Measurements from ENCODE around the gene TMTC4.

Gene TMTC4

GRCh38 chr13:100573121-100573520 is 101.5 kb downstream of the TMTC4 start:
- H4K20me1 ChIP-seq: no peaks in the 10 kb centered on the region
- H3K9ac ChIP-seq: no peak overlapping the region
- peaks cover 0 to 14% (median 5%) of the 10 kb centered on the region in 11 experiments; a peak in 12 of 22 replicates for H3K9me3 ChIP-seq (replicated peaks in 1 of 11)
- H3K4me3 ChIP-seq: no peak overlapping the region
- no peaks in the 10 kb centered on the region for H3K27me3 ChIP-seq
- H3K4me1 ChIP-seq: no peaks in the 10 kb centered on the region
- H3K4me2 ChIP-seq: no peak overlapping the region
- no peak for TF ChIP-seq Cebpa-rat (IDR thresholded peaks at IDR 0.05)
- H3K27ac ChIP-seq: no peak overlapping the region
- H3K36me3 ChIP-seq: no peaks in the 10 kb centered on the region

DNA sequence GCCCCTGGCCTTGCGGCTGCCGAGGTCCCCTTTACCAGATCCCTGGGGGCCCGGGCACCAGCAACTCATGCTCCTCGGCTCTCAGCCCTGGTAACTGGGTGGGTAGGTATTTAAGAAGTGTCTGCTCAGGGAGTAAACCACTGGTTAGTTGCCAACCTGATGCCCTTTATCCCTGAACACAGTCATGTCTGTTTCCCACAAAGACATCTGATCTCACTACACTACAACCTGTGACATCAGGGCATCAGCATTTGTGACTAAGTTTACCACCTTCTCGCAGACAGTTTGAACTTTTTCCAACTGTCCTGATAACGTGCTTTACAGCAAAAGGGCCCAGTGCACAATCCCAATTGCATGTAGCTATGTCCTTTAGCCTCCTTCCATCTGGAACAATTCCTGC is 108.1 kb downstream of the TMTC4 start:
- Histone ChIP-seq H4K20me1 (no peaks in the 10 kb centered on the region), H3K9me3 (replicated peaks in 1 of 11) (peaks cover 0 to 22% (median 10%) of the 10 kb centered on the region in 11 experiments; a peak in 13 of 22 replicates), H3K9ac (no peak overlapping the region), H3K36me3 (no peaks in the 10 kb centered on the region), H3K27me3 (no peaks in the 10 kb centered on the region), H3K4me3 (no peak overlapping the region), H3K27ac (no peak overlapping the region), H3K4me2 (no peak overlapping the region), H3K4me1 (no peaks in the 10 kb centered on the region)
- no peak for TF ChIP-seq Cebpa-rat (IDR thresholded peaks at IDR 0.05)

GRCh38 chr13:100565286-100565685 is 109.3 kb downstream of the TMTC4 start:
- no peak for TF ChIP-seq Cebpa-rat (IDR thresholded peaks at IDR 0.05)
- no peak overlapping the region for H3K9ac ChIP-seq
- no peaks in the 10 kb centered on the region for H3K36me3 ChIP-seq
- no peak overlapping the region for H3K4me2 ChIP-seq
- no peak overlapping the region for H3K27ac ChIP-seq
- no peaks in the 10 kb centered on the region for H3K27me3 ChIP-seq
- H4K20me1 ChIP-seq: no peaks in the 10 kb centered on the region
- H3K4me1 ChIP-seq: no peaks in the 10 kb centered on the region
- peaks cover 0 to 22% (median 10%) of the 10 kb centered on the region in 11 experiments; a peak in 13 of 22 replicates for H3K9me3 ChIP-seq (replicated peaks in 1 of 11)
- no peak overlapping the region for H3K4me3 ChIP-seq

DNA sequence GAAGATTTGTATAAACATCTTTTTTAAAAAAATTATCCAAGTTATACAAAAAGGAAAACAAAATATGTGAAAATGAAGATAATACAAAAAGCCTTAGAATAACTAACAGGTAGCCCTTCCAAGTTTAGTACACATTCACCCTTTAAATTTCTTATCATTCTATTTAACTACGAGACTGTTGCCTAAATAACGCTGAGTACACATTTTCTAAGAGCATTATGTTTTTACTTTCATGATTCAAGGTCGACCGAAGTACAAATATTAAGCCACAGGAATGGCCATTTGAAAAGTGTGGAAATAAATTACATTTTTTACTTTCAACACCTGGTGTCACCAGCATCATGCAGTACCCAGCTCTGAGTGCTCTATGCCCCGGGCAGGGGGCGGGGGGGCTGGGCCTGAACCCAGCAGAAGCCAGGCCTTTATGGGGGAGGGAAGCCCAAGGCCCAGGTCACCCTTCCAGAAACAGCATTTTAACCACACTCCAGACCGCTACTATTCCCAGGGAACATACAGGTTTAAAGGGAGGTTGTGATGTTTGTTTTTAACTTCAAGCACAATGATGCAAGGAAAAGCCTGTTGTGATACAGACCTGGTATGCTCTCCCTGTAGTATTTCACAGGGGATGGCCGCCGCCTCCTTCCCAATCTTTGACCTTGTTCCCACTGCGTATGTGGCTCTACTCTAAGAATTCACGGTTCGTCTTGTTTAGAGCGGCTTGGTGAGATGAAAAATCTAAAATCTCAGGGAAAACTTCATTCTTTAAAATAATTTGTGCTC is 110.0 kb downstream of the TMTC4 start:
- TF ChIP-seq Cebpa-rat (IDR thresholded peaks at IDR 0.05): no peak
- no peaks in the 10 kb centered on the region for H3K36me3 ChIP-seq
- no peak overlapping the region for H3K4me2 ChIP-seq
- no peaks in the 10 kb centered on the region for H4K20me1 ChIP-seq
- no peak overlapping the region for H3K9ac ChIP-seq
- H3K9me3 ChIP-seq (replicated peaks in 1 of 11): peaks cover 0 to 22% (median 10%) of the 10 kb centered on the region in 11 experiments; a peak in 13 of 22 replicates
- no peaks in the 10 kb centered on the region for H3K27me3 ChIP-seq
- H3K27ac ChIP-seq: no peak overlapping the region
- H3K4me3 ChIP-seq: no peak overlapping the region
- H3K4me1 ChIP-seq: no peaks in the 10 kb centered on the region

DNA sequence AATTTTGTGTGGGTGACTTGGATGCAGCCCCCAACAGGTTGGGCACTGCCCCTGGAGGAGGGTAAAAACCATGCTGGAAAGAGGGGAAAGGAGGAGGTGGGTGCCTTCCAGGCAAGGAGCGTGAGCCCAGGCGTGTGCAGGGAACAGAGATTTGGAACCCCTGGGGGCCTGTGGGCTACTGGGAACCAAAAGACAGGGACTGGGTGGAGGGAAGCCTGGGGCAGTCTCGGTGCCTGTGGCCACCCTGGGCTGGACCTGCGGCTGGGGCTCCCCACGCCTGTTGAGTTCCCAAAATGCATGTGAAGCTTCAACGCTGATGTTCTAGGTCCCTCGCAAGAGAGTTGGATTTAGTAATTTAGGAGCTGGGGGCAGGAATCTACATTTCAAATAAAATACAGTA is 110.8 kb downstream of the TMTC4 start:
- H3K9ac ChIP-seq: no peak overlapping the region
- no peaks in the 10 kb centered on the region for H3K36me3 ChIP-seq
- no peaks in the 10 kb centered on the region for H3K27me3 ChIP-seq
- H3K4me3 ChIP-seq: no peak overlapping the region
- H3K4me1 ChIP-seq: no peaks in the 10 kb centered on the region
- no peak overlapping the region for H3K27ac ChIP-seq
- H3K9me3 ChIP-seq (replicated peaks in 1 of 11): peaks cover 0 to 13% (median 6%) of the 10 kb centered on the region in 11 experiments; a peak in 9 of 22 replicates
- TF ChIP-seq Cebpa-rat (IDR thresholded peaks at IDR 0.05): no peak
- no peak overlapping the region for H3K4me2 ChIP-seq
- H4K20me1 ChIP-seq: no peaks in the 10 kb centered on the region

DNA sequence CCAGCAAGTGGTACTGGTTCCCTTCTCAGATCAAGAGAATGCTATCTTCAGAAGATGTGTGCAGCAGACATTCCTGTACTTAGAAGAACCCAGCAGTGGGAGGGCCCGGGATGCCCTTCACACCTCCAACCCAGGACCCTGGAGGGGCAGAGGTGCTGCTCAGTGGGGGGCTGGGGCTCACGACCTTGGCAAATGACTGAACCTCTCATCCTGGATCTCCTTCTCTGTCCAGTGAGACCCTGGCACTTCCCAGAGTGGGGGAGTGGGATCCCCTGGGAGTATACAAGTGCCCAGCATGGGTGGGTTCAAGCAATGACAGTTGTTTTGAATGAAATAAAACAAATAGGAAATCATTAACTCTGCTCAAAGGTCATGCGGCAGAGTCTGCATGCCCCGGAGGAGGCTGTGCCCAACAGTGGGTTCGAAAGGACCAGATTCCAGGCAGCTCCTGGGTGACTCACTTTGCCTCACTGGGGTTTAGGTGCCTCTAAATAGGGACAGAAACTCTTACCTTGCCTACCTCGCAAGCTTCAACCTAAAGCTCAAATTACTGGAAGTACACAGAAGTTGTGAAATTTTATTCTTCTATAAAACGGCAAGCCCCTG is 112.9 kb downstream of the TMTC4 start:
- Histone ChIP-seq H3K9me3 (replicated peaks in 1 of 11) (peaks cover 0 to 12% (median 3%) of the 10 kb centered on the region in 11 experiments; a peak in 6 of 22 replicates), H3K4me1 (no peaks in the 10 kb centered on the region), H3K36me3 (no peaks in the 10 kb centered on the region), H3K4me2 (no peak overlapping the region), H3K27me3 (no peaks in the 10 kb centered on the region), H3K27ac (no peak overlapping the region), H3K9ac (no peak overlapping the region), H3K4me3 (no peak overlapping the region), H4K20me1 (no peaks in the 10 kb centered on the region)
- TF ChIP-seq Cebpa-rat (IDR thresholded peaks at IDR 0.05): no peak

- Histone ChIP-seq H3K9me3 (replicated peaks in 1 of 11) (peaks cover 0 to 9% (median 3%) of the 10 kb centered on the region in 11 experiments; a peak in 6 of 22 replicates), H3K9ac (no peak overlapping the region), H3K4me1 (no peaks in the 10 kb centered on the region), H3K4me2 (no peak overlapping the region), H3K27ac (no peak overlapping the region), H4K20me1 (no peaks in the 10 kb centered on the region), H3K4me3 (no peak overlapping the region), H3K27me3 (no peaks in the 10 kb centered on the region), H3K36me3 (no peaks in the 10 kb centered on the region)
- no peak for TF ChIP-seq Cebpa-rat (IDR thresholded peaks at IDR 0.05)
Measured at GRCh38 chr13:100561158-100561499, 113.5 kb downstream of the TMTC4 start.

GRCh38 chr13:100560498-100561157 is 114.0 kb downstream of the TMTC4 start:
- Histone ChIP-seq H3K27me3 (no peaks in the 10 kb centered on the region), H3K4me2 (no peak overlapping the region), H3K4me3 (no peak overlapping the region), H3K27ac (no peak overlapping the region), H3K4me1 (no peaks in the 10 kb centered on the region), H3K9ac (no peak overlapping the region), H3K9me3 (replicated peaks in 1 of 11) (peaks cover 0 to 4% (median under 1%) of the 10 kb centered on the region in 11 experiments; a peak in 6 of 22 replicates), H3K36me3 (no peaks in the 10 kb centered on the region), H4K20me1 (no peaks in the 10 kb centered on the region)
- no peak for TF ChIP-seq Cebpa-rat (IDR thresholded peaks at IDR 0.05)

DNA sequence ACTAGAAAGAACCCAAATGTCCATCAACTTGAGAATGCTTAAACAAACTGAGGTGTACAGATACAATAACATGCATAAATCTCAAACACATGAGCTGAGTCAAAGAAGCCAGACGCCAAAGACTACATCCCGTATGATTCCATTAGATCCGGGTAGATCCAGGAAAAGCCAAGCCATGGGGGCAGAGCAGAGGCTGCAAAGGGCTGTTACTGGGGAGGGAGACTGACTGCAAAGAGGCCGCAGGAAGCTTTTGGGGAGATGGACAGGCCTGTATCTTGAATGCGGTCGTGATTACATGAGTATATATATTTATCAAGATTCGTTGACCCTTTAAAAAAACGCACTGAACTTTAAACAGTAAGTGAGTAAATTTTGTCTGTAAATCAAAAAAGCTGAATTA is 114.7 kb downstream of the TMTC4 start:
- H3K27me3 ChIP-seq: no peaks in the 10 kb centered on the region
- no peak overlapping the region for H3K4me2 ChIP-seq
- H3K4me1 ChIP-seq: no peaks in the 10 kb centered on the region
- H3K9ac ChIP-seq: no peak overlapping the region
- H3K36me3 ChIP-seq: no peaks in the 10 kb centered on the region
- H3K27ac ChIP-seq: no peak overlapping the region
- H3K4me3 ChIP-seq: no peak overlapping the region
- 0 out of 22 replicates have a peak, but pooled peaks cover 0 to 3% (median 0%) of the 10 kb centered on the region in 11 experiments for H3K9me3 ChIP-seq (replicated peaks in 1 of 11)
- TF ChIP-seq Cebpa-rat (IDR thresholded peaks at IDR 0.05): no peak
- H4K20me1 ChIP-seq: no peaks in the 10 kb centered on the region
